Measurements from ENCODE around the gene PEF1.

- TF ChIP-seq CTCF (IDR thresholded peaks at IDR 0.05) (no peak), POLR2A (IDR thresholded peaks at IDR 0.05) (no peak)
Measured at GRCh38 chr1:31679676-31680230, 35.1 kb upstream of the PEF1 start.

All from ovary (tissue), 3 donors.